GM23248 (cell line): ENCODE results near the gene MAGEA9.

Source experiments
- EZH2 ChIP-seq: fragments of 200-600 bp; sonication (generic); IDR thresholded peaks from 2 replicates; pipeline ENCODE4 v1.6.1; 2018; ENCODE audit warnings: antibody characterized with exemption, mild to moderate bottlenecking; ENCODE audit not compliant: insufficient read depth, poor library complexity, severe bottlenecking
- EZH2phosphoT487 ChIP-seq: fragments of 200-600 bp; sonication (generic); IDR thresholded peaks from 2 replicates; pipeline ENCODE4 v1.6.1; 2018; ENCODE audit warnings: antibody characterized with exemption, moderate library complexity, mild to moderate bottlenecking, low read depth; ENCODE audit not compliant: insufficient read depth

DNA sequence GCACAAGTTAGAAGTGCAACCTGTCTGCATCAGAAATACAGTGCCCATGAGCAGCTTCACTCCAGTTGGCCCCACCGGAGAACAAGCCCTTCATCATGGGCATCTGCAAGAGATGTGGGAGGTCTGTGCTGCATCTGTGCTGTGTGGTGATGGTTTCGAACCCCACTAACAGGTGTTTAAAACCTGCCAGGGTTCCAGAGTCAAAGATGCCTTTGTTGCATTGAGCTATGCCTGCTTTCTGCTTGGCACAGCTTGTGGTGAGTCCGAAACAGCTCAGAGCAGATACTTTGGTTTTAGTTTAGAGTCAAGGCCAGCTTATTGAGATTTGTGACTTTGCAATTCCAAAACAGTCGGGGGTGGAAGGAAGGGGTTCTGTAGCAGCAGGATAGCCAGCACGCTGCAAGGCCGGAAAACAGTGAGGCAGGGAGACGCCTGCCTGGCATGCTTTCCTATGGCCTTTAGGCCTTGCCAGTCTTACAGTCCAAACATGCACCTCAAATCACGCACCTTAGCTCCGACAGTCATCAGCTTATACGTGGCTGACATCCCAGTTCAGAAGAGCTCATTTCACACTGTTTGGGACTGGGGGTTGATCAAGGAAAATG is 21.8 kb downstream of the MAGEA9 start:
- no peak for TF ChIP-seq EZH2phosphoT487
- no peak for TF ChIP-seq EZH2
